ENCODE data around the gene NFIL3. TPM values are rescaled to one million over a fixed set of nuclear protein-coding genes. Genes with fewer than 3 reads are reported as not detected.

The NFIL3 gene
- total RNA-seq, 1 donor from 2014 or later = 26.3 TPM

- H3K4me3 Mint-ChIP-seq = no peak overlapping the region
- peaks cover 25% of the 10 kb centered on the region for H3K9me3 Mint-ChIP-seq
- peaks cover 9% of the 10 kb centered on the region for H3K36me3 Mint-ChIP-seq
- DNase-seq (ENCODE audit: low spot score in 2 of 2, unreplicated experiment in 2 of 2) = no peak
- TF ChIP-seq, protein P1, sequence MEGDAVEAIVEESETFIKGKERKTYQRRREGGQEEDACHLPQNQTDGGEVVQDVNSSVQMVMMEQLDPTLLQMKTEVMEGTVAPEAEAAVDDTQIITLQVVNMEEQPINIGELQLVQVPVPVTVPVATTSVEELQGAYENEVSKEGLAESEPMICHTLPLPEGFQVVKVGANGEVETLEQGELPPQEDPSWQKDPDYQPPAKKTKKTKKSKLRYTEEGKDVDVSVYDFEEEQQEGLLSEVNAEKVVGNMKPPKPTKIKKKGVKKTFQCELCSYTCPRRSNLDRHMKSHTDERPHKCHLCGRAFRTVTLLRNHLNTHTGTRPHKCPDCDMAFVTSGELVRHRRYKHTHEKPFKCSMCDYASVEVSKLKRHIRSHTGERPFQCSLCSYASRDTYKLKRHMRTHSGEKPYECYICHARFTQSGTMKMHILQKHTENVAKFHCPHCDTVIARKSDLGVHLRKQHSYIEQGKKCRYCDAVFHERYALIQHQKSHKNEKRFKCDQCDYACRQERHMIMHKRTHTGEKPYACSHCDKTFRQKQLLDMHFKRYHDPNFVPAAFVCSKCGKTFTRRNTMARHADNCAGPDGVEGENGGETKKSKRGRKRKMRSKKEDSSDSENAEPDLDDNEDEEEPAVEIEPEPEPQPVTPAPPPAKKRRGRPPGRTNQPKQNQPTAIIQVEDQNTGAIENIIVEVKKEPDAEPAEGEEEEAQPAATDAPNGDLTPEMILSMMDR (IDR thresholded peaks at IDR 0.05; ENCODE audit: unreplicated experiment) = no peak
- no peak overlapping the region for H3K27ac Mint-ChIP-seq
- H3K27me3 Mint-ChIP-seq (ENCODE audit: low read depth) = no peaks in the 10 kb centered on the region
- no peaks in the 10 kb centered on the region for H3K4me1 Mint-ChIP-seq
These were observed 21.5 kb upstream of the NFIL3 start for GRCh38 chr9:91445135-91445534.

GRCh38 chr9:91443994-91444392 is 20.4 kb upstream of the NFIL3 start:
- TF ChIP-seq, protein P1 (IDR thresholded peaks at IDR 0.05; ENCODE audit: unreplicated experiment) = no peak
- Mint-ChIP-seq H3K27me3 (ENCODE audit: low read depth) (no peaks in the 10 kb centered on the region), H3K4me3 (no peak overlapping the region), H3K27ac (no peak overlapping the region), H3K4me1 (no peaks in the 10 kb centered on the region), H3K9me3 (peaks cover 25% of the 10 kb centered on the region), H3K36me3 (peaks cover 9% of the 10 kb centered on the region)
- DNase-seq (ENCODE audit: low spot score in 2 of 2, unreplicated experiment in 2 of 2) = no peak

GRCh38 chr9:91443321-91443993 is 19.8 kb upstream of the NFIL3 start:
- peaks cover 9% of the 10 kb centered on the region for H3K36me3 Mint-ChIP-seq

GRCh38 chr9:91436841-91437240 is 13.2 kb upstream of the NFIL3 start:
- Mint-ChIP-seq H3K36me3 (no peaks in the 10 kb centered on the region), H3K9me3 (peaks cover 12% of the 10 kb centered on the region), H3K27me3 (ENCODE audit: low read depth) (no peaks in the 10 kb centered on the region), H3K4me3 (no peak overlapping the region), H3K27ac (no peak overlapping the region), H3K4me1 (no peaks in the 10 kb centered on the region)
- TF ChIP-seq, protein P1 (IDR thresholded peaks at IDR 0.05; ENCODE audit: unreplicated experiment) = no peak
- DNase-seq (ENCODE audit: low spot score in 2 of 2, unreplicated experiment in 2 of 2) = no peak

More at GRCh38 chr9:91443321-91443993, 19.8 kb upstream of the NFIL3 start:
- Mint-ChIP-seq H3K4me1 (no peaks in the 10 kb centered on the region), H3K9me3 (peaks cover 25% of the 10 kb centered on the region), H3K27ac (no peak overlapping the region), H3K4me3 (no peak overlapping the region), H3K27me3 (ENCODE audit: low read depth) (no peaks in the 10 kb centered on the region)
- DNase-seq (ENCODE audit: low spot score in 2 of 2, unreplicated experiment in 2 of 2) = no peak
- TF ChIP-seq, protein P1 (IDR thresholded peaks at IDR 0.05; ENCODE audit: unreplicated experiment) = no peak

GRCh38 chr9:91433180-91433579 is 9.5 kb upstream of the NFIL3 start:
- TF ChIP-seq, protein P1 (IDR thresholded peaks at IDR 0.05; ENCODE audit: unreplicated experiment) = no peak
- DNase-seq (ENCODE audit: low spot score in 2 of 2, unreplicated experiment in 2 of 2) = no peak

More at GRCh38 chr9:91433180-91433579, 9.5 kb upstream of the NFIL3 start:
- Mint-ChIP-seq H3K27ac (no peak overlapping the region), H3K4me3 (no peak overlapping the region), H3K9me3 (peaks cover 3% of the 10 kb centered on the region), H3K36me3 (no peaks in the 10 kb centered on the region), H3K27me3 (ENCODE audit: low read depth) (peaks cover 4% of the 10 kb centered on the region), H3K4me1 (no peaks in the 10 kb centered on the region)

All from mesothelial cell of epicardium (in vitro differentiated cells).